ENCODE data around the gene PDE4B. TPM values are rescaled to one million over a fixed set of nuclear protein-coding genes. Genes with fewer than 3 reads are reported as not detected.
"Not testable (repeated sequence)": the region's sequence is repeated elsewhere in the genome, so short reads cannot be mapped to it uniquely, and the experiment has no call there.

PDE4B gene
- total RNA-seq, 1 experiment from 2014 or later: 1.4 TPM

DNA sequence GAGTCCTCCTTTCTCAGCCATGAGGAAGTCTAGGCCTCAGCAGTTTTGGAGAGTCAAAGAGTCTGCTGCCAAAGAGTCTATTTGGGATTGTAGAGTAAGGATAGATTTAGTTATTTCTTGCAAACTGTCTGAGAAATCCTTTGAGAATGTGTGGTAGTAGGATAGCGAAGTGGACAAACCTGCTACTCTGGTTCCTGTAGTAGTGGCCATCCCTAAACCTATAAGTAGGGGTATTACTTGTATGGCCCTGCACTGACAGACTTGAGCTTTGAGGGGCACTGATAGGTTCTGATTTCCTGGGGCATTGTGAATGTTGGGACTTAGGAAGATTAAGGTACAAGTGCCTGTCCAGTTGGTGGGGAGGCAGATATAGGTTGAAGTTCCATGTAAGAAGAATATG is 625.3 kb downstream of the PDE4B start:
- BruUV-seq (replicated peaks): no TSS peak
- H3F3A ChIP-seq (ENCODE audit: low read length, unreplicated experiment): no peaks in the 10 kb centered on the region
- ATAC-seq: no peak
- H3K79me2 ChIP-seq (ENCODE audit: low read length): no peaks in the 10 kb centered on the region
- H3K9ac ChIP-seq (ENCODE audit: low read length): no peak overlapping the region
- H3K4me2 ChIP-seq (ENCODE audit: low read length): no peak overlapping the region
- H3K27me3 ChIP-seq (ENCODE audit: low read length): no peaks in the 10 kb centered on the region
- no peaks in the 10 kb centered on the region for H3K9me2 ChIP-seq (replicated peaks; ENCODE audit: low read length)
- intact Hi-C loops (cut with micrococcal nuclease): no loop called here
- H3K9me3 ChIP-seq (ENCODE audit: low read length): no peaks in the 10 kb centered on the region
- no peak overlapping the region for H2AFZ ChIP-seq (ENCODE audit: low read length)
- no peaks in the 10 kb centered on the region for H3K36me3 ChIP-seq (ENCODE audit: low read depth, low read length)
- no peak overlapping the region for H3K4me3 ChIP-seq (ENCODE audit: low read length)
- TF ChIP-seq, protein P1, sequence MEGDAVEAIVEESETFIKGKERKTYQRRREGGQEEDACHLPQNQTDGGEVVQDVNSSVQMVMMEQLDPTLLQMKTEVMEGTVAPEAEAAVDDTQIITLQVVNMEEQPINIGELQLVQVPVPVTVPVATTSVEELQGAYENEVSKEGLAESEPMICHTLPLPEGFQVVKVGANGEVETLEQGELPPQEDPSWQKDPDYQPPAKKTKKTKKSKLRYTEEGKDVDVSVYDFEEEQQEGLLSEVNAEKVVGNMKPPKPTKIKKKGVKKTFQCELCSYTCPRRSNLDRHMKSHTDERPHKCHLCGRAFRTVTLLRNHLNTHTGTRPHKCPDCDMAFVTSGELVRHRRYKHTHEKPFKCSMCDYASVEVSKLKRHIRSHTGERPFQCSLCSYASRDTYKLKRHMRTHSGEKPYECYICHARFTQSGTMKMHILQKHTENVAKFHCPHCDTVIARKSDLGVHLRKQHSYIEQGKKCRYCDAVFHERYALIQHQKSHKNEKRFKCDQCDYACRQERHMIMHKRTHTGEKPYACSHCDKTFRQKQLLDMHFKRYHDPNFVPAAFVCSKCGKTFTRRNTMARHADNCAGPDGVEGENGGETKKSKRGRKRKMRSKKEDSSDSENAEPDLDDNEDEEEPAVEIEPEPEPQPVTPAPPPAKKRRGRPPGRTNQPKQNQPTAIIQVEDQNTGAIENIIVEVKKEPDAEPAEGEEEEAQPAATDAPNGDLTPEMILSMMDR (conservative IDR thresholded peaks at IDR 0.05; ENCODE audit: low read depth, low read length): no peak
- TF ChIP-seq EZH2 (IDR thresholded peaks at IDR 0.05; ENCODE audit: low read length, unreplicated experiment) (no peak), EZH2phosphoT487 (IDR thresholded peaks at IDR 0.05; ENCODE audit: borderline replicate concordance, low read length) (no peak)
- no peaks in the 10 kb centered on the region for H4K20me1 ChIP-seq (ENCODE audit: low read length)
- no peak overlapping the region for H3K27ac ChIP-seq (ENCODE audit: low read length)
- ChIA-PET POLR2A (ENCODE audit: unreplicated experiment) (no interaction called here), CTCF (no interaction called here)
- DNase-seq: no peak
- H3K4me1 ChIP-seq (ENCODE audit: insufficient read depth, low read length): no peaks in the 10 kb centered on the region

DNA sequence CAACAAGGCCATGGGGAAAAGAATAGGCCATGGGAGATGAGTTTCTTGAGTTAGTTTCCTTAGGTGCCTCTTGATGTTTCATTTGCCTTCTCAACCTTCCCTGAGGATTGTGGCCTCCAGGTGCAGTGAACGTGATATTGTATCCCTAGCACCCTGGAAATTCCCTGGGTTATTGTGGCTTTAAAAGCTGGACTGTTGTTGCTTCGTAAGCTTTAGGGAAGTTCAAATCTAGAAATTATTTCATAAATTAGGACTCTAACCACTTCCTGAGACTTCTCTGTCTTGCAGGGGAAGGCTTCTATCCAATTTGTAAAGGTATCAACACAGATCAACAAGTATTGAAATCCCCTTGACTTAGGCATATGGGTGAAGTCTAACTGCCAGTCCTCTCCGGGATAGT is 627.5 kb downstream of the PDE4B start:
- H3K79me2 ChIP-seq (ENCODE audit: low read length); DNase-seq; H3K4me3 ChIP-seq (ENCODE audit: low read length); POLR2A ChIA-PET (ENCODE audit: unreplicated experiment); BruUV-seq (replicated peaks); CTCF ChIA-PET; H2AFZ ChIP-seq (ENCODE audit: low read length); H3K9ac ChIP-seq (ENCODE audit: low read length); intact Hi-C loops (cut with micrococcal nuclease); H3K4me2 ChIP-seq (ENCODE audit: low read length); H3K36me3 ChIP-seq (ENCODE audit: low read depth, low read length); H3K27me3 ChIP-seq (ENCODE audit: low read length); H4K20me1 ChIP-seq (ENCODE audit: low read length); H3K27ac ChIP-seq (ENCODE audit: low read length); ATAC-seq; H3K4me1 ChIP-seq (ENCODE audit: insufficient read depth, low read length); H3K9me3 ChIP-seq (ENCODE audit: low read length); H3F3A ChIP-seq (ENCODE audit: low read length, unreplicated experiment); H3K9me2 ChIP-seq (replicated peaks; ENCODE audit: low read length): not testable (repeated sequence)

DNA sequence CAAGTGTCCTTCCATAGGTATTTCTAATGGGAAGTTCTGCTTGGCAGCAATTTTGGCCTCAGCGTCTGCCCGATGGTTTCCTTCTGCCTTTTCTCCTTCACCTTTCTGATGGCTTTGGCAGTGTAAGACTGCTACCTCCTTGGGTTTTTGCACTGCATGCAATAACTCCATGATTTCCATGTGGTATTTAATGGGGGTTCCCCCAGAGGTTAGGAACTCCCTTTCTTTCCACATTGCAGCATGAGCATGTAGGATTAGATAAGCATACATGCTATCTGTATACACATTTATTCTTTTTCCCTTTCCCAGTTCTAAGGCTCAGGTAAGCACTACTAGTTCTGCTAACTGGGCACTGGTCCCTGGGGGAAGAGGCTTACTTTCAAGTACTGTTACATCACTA is 628.2 kb downstream of the PDE4B start:
- H3K4me2 ChIP-seq (ENCODE audit: low read length); H3K36me3 ChIP-seq (ENCODE audit: low read depth, low read length); H2AFZ ChIP-seq (ENCODE audit: low read length); H3K27me3 ChIP-seq (ENCODE audit: low read length); H4K20me1 ChIP-seq (ENCODE audit: low read length); H3K4me3 ChIP-seq (ENCODE audit: low read length); CTCF ChIA-PET; H3K4me1 ChIP-seq (ENCODE audit: insufficient read depth, low read length); ATAC-seq; H3K9ac ChIP-seq (ENCODE audit: low read length); H3K79me2 ChIP-seq (ENCODE audit: low read length); H3K9me3 ChIP-seq (ENCODE audit: low read length); intact Hi-C loops (cut with micrococcal nuclease); H3F3A ChIP-seq (ENCODE audit: low read length, unreplicated experiment); POLR2A ChIA-PET (ENCODE audit: unreplicated experiment); H3K9me2 ChIP-seq (replicated peaks; ENCODE audit: low read length); BruUV-seq (replicated peaks); H3K27ac ChIP-seq (ENCODE audit: low read length); DNase-seq: not testable (repeated sequence)

DNA sequence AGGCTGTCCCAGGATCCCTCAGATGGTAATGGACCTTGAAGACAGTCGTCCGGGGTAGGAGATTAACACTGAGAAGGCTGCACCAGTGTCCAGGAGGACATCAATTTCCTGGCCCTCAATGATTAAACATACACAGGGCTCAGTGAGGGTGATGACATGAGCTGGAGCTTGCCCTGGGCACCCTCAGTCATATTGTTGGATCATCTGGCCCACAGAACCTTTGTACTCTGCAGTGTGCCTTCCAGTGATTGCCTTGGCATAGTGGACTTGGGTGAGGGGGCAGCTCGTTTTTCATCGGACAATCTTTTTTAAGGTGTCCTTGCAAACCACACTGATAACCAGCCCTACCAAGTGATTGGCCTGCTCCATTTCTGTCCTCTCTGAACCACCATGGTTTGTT is 630.1 kb downstream of the PDE4B start:
- H3K9ac ChIP-seq (ENCODE audit: low read length): no peak overlapping the region
- H4K20me1 ChIP-seq (ENCODE audit: low read length): no peaks in the 10 kb centered on the region
- H3K4me2 ChIP-seq (ENCODE audit: low read length): no peak overlapping the region
- ChIA-PET CTCF (no interaction called here), POLR2A (ENCODE audit: unreplicated experiment) (no interaction called here)
- no peaks in the 10 kb centered on the region for H3K4me1 ChIP-seq (ENCODE audit: insufficient read depth, low read length)
- H3K9me3 ChIP-seq (ENCODE audit: low read length): no peaks in the 10 kb centered on the region
- H3K79me2 ChIP-seq (ENCODE audit: low read length): no peaks in the 10 kb centered on the region
- H3K27me3 ChIP-seq (ENCODE audit: low read length): no peaks in the 10 kb centered on the region
- BruUV-seq (replicated peaks): no TSS peak
- H3K36me3 ChIP-seq (ENCODE audit: low read depth, low read length): no peaks in the 10 kb centered on the region
- TF ChIP-seq EZH2 (IDR thresholded peaks at IDR 0.05; ENCODE audit: low read length, unreplicated experiment): no peak
- TF ChIP-seq, protein P1 (conservative IDR thresholded peaks at IDR 0.05; ENCODE audit: low read depth, low read length): no peak
- TF ChIP-seq EZH2phosphoT487 (IDR thresholded peaks at IDR 0.05; ENCODE audit: borderline replicate concordance, low read length): no peak
- no peak overlapping the region for H2AFZ ChIP-seq (ENCODE audit: low read length)
- DNase-seq (no peak), ATAC-seq (no peak)
- H3K9me2 ChIP-seq (replicated peaks; ENCODE audit: low read length): no peaks in the 10 kb centered on the region
- H3K4me3 ChIP-seq (ENCODE audit: low read length): no peak overlapping the region
- H3K27ac ChIP-seq (ENCODE audit: low read length): no peak overlapping the region
- no peaks in the 10 kb centered on the region for H3F3A ChIP-seq (ENCODE audit: low read length, unreplicated experiment)
- intact Hi-C loops (cut with micrococcal nuclease): no loop called here

Data from PC-3 (cell line).